ENCODE data around the gene HSPB6.
"Not testable (repeated sequence)": the region's sequence is repeated elsewhere in the genome, so short reads cannot be mapped to it uniquely, and the experiment has no call there.

Gene HSPB6, protein sequence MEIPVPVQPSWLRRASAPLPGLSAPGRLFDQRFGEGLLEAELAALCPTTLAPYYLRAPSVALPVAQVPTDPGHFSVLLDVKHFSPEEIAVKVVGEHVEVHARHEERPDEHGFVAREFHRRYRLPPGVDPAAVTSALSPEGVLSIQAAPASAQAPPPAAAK

GRCh38 chr19:35756377-35757230 lies at the start of gene HSPB6:
Gene HSPB6 (minus strand): TSS chr19:35757029. CDS start chr19:35757008, 21 bp downstream.
- no peak for DNase-seq

GRCh38 chr19:35806597-35806996 lies 49.8 kb upstream of the HSPB6 start:
- DNase-seq: no peak

GRCh38 chr19:35805526-35806102 lies 48.8 kb upstream of the HSPB6 start:
- DNase-seq: no peak

DNA sequence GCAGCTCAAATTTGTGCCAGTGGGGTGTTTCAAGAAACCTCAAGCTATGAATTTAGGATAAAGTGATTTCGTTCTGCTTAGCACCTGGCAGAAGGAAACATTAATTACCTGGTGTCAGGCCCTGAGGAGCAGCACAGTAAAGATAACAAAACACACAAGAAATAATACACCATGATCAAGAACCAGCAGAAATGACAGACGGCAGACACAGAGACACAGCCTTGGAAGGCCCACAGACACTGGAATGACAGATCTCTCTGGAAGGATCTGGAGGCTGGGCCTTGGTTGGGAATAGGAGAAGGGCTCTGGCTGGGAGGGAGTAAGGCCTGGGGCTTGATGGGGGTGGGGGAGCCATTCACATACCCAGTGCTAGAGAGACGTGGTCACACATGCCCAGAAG lies 45.0 kb upstream of the HSPB6 start:
- no peak for DNase-seq

- DNase-seq: no peak
Observed at GRCh38 chr19:35797663-35798062, 40.8 kb upstream of the HSPB6 start.

DNA sequence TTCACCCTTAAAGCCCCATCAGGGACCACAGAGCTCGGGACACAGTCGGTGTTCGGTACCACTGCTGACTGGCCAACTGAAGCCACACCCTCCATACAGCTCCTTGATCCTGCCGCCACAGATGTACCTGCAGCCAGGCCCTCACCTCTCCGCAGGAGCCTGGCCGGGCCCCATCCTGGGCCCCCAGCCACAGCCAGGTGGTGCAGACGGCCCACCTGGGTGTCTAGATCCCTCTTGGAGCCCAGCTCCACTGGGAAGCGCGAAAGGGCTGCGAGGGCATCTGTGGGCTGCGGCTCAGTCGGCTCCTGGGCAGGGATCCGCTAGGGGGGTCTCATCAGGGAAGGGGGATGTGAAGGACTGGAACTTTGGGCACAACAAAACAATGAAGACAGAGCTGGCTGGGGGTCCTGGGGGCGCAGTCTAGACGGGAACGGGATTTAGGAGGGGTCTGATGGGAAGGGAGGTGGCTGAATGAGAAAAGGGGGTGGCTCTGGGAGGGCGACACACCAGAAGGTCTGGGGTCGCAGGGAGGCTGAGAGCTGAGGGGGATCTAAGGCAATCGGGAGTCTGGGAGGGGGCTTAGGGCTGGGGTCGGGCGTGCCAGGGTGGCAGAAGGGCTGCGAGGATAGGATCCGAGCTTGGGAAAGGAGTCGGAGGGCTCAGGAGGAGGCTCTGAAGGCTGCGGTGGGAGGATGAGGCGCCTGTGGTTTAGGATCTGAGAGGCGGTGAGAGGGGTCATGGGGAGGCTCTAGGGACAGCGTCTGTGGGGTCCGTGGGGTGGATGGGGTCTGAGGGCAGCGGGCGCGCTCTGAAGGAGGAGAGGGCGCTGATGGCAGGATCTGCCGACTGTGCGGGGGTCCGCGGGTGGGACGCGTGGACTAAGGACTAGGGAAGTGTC lies 40.1 kb upstream of the HSPB6 start:
- no peak for DNase-seq

- not testable (repeated sequence) for DNase-seq
Observed at GRCh38 chr19:35795564-35795963, 38.7 kb upstream of the HSPB6 start.

DNA sequence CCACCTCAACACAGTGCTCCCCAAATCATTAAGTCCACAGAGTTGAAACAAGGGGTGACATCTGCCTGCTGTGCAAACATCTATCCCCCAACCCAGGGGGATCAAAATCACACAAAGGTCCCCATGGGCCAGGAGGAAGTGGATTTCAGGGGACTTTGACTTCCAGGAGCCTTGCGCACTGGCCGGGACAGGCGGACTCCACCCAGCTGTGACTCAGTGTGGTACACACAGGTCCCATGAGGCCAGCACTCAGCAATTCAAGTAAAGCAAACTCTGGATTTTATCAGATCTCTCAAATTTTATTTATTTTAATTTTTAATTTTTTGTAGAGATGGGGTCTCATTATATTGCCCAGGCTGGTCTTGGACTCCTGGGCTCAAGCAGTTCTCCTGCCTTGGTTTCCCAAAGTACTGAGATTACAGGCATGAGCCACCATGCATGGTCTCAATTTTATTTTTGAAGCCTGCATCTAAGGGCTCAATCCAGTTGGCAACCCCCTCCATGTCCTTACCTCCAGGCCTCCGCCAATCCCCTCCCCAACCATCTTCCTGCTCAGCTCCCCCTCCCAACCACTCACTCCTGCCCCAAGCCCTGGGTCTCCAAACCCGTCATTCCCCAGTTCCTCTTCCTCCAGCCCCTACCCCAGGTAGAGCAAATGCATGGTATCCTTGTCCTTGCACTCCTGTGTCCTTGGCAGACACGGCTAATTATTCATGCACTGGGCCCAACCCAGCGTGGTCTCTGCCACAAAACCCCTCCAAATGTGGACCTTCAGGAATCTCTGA lies 36.7 kb upstream of the HSPB6 start:
- DNase-seq: no peak

GRCh38 chr19:35792888-35793287 lies 36.1 kb upstream of the HSPB6 start:
- no peak for DNase-seq

DNA sequence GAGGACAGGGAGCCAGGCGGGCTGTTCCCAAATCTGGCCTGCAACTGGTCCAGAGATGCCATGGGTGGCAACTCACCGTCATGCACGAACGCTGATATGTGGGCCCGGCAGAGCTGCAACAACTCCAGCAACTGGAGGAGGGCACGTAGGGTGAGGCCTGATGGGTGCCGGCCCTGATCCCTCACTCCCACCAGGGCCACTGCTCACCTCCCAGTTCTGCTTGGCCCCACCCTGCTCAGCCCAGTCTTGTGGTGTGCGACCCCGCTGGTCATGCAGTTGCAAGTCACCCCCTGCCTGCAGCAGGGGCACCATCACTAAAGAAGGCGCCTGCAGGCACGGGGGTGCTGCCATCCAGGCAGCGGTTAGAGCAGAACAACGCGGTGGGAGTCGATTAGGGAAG lies 35.5 kb upstream of the HSPB6 start:
- no peak for DNase-seq

DNA sequence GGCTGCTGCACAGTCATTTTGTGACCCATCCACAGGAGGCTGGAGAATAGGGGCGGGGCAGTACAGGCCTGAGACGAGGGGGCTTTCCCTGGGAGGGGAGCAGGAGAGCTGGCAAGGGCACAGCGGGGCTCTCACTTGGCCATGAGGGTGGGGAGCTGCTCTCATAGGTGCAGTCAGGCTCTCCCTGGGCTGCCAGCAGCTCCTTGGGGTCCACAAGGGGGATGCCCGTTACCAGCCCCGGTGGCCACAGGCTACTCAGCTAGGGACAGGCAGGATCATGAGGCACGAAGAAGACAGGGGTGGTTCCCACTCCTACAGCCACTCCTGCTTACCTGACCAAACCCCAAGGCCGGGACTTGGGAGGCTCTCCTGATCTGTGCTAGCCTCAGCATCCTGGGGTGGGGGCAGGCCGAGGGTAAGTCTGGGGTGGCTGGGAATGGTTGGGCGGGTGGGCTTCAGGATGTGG lies 35.0 kb upstream of the HSPB6 start:
- no peak for DNase-seq

GRCh38 chr19:35790981-35791813 lies 34.4 kb upstream of the HSPB6 start:
- DNase-seq: no peak

DNA sequence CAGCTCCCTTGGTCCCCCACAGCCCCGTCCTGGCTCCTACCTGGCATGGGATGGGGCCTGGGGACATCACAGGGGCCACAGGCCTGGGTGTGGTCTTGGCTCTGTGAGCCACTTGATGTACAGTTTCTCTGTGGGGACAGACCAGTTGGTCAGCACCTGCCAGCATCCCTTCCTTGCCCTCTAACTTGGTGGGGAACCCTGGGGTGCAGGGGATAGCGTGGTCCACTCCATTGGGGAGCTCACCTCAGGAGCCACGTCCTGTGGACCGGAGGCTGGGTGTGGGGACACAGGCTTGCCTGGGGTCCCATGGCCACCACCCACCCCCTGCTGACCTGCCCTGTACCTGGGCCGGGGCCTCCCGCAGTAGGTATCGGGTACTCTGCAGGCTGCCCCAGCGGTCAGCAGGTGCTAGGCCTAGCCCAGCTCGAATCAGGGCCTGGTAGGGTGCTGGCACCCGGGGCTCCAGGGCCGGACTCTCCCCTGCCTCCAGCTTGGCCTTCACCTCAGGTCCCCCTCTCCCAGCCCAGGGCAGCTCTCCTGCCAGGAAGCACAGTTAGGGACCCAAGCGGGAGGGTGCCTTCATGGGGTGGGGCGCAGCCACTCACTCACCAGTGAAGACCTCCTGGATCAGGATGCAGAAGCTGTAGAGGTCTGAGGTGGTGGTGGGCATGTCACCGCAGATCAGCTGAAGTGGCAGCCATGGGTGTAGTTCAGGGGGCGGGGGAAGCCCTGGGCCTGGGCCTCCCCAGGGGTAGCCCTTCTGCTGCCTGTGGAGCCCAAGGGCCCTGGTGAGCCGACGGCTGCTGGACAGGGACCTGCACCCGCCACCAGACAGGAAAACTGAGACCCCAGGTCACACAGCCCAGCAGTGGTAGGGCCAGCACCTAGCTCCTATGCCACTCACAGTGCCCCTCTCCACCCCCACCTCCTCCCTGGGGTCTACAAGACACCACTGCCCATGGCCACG lies 33.4 kb upstream of the HSPB6 start:
- no peak for DNase-seq

DNA sequence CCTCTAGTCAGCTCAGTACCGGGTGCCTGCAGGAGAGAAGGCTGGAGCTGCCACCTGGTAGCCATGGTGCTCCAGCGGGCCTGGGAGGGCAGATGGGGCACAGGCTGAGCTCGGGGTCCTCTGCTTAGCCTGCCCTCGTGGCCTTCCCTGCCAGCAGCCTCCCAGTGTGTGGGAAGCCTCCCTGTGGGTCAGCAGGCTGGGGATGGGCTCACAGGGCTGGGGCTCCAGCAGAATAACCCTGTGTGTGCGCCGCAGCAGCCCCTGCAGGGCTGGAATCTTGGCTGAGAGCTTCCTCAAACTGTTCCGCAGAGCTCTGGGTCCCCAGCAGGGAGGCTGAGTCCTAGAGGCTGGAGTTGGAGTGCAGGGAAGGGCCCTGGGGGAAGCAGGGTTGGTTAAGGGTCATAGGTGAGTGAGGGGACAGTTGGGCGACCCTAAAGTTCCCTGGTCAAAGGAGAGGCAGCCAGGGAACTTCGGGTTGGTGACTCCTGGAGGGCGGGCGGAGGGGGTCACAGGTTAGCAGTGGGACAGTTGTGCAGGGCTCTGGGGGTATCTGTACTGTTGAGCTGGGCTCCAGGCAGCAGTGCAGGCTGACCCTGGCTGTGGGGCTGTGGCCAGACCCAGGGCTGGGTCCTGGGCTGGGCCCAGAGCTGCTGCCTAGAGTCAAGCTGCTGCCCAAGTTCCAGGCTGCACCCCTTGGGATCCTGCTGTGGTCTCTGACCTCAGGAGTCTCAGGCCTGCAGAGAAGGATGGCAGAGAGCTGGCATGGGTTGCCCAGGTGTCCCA lies 32.6 kb upstream of the HSPB6 start:
- no peak for DNase-seq

- no peak for DNase-seq
Observed at GRCh38 chr19:35788205-35788960, 31.6 kb upstream of the HSPB6 start.

DNA sequence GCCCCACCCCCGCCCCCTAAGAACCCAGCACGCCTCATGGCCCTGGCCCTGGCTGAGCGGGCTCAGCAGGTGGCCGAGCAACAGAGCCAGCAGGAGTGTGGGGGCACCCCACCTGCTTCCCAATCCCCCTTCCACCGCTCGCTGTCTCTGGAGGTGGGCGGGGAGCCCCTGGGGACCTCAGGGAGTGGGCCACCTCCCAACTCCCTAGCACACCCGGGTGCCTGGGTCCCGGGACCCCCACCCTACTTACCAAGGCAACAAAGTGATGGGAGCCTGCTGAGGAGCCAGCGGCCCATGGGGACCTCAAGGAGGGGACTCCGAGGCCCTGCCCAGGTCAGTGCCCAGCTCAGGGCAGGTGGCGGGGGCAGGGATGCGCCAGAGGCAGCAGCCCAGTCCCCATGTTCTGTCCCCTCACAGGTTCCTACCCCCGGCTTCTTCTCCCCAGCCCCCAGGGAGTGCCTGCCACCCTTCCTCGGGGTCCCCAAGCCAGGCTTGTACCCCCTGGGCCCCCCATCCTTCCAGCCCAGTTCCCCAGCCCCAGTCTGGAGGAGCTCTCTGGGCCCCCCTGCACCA lies 30.5 kb upstream of the HSPB6 start:
- DNase-seq: no peak

DNA sequence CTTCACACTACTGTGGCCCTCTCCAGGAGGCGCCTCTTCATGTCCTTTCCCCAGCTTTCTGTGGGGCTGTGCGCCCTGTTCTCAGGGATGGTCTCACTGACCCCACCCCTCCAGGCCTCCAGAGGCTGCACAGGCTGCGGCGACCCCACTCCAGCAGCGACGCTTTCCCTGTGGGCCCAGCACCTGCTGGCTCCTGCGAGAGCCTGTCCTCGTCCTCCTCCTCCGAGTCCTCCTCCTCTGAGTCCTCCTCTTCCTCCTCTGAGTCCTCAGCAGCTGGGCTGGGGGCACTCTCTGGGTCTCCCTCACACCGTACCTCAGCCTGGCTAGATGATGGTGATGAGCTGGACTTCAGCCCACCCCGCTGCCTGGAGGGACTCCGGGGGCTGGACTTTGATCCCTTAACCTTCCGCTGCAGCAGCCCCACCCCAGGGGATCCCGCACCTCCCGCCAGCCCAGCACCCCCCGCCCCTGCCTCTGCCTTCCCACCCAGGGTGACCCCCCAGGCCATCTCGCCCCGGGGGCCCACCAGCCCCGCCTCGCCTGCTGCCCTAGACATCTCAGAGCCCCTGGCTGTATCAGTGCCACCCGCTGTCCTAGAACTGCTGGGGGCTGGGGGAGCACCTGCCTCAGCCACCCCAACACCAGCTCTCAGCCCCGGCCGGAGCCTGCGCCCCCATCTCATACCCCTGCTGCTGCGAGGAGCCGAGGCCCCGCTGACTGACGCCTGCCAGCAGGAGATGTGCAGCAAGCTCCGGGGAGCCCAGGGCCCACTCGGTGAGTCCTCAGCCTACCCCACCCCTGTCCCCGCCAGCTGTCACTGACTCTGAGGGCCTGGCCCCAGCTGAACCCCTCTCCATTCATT lies 29.7 kb upstream of the HSPB6 start:
- DNase-seq: no peak

Data from activated effector memory CD4-positive, alpha-beta T cell treated with Interleukin-2 at 50 U/mL for 16 hours (primary cell).